GM12878 (cell line): ENCODE measurements around the gene CADM2. TPM values are rescaled to one million over a fixed set of nuclear protein-coding genes. Genes with fewer than 3 reads are reported as not detected.

Experiments used
- ATAC-seq: fragments of 200-7000 bp; cut with Tn5 transposase; 3 replicates; pipeline ENCODE4 v1.9.1; 2020; ENCODE audit warnings: mild to moderate bottlenecking, moderate library complexity
- BruUV-seq: library from RNA; stranded (reverse); fragments of 400-500 nt; replicated peaks from 2 replicates; lab custom pipeline; 2021; lab: Mats Ljungman, UMichigan
- CTCF ChIA-PET: fragments of 300-600 bp; sonication (Branson Sonifier 250); formaldehyde crosslinking; extraction: SDS; loops from one replicate; lab custom pipeline; 2021; ENCODE audit warnings: inconsistent platforms; lab: Yijun Ruan, JAX
- POLR2A ChIA-PET: fragments of 350-600 bp; formaldehyde crosslinking; extraction: SDS; loops from one replicate; lab custom pipeline; 2021; ENCODE audit warnings: inconsistent platforms; lab: Charles Lee
- RAD21 ChIA-PET: fragments of 300-600 bp; sonication (Branson Sonifier 250); formaldehyde crosslinking; loops from one replicate; lab custom pipeline; 2023; ENCODE audit warnings: antibody characterized with exemption; ENCODE audit not compliant: unreplicated experiment; lab: Charles Lee
- SMC1A ChIA-PET: fragments of 300-600 bp; sonication (Branson Sonifier 250); formaldehyde crosslinking; loops from one replicate; lab custom pipeline; 2023; ENCODE audit not compliant: unreplicated experiment, uncharacterized antibody; lab: Charles Lee
- DNase-seq: peaks from one replicate; pipeline ENCODE4 v3.0.0-alpha.2; 2011; ENCODE audit warnings: low read depth, low spot score
- FAIRE-seq: peaks from 3 replicates; lab custom pipeline; 2011; peaks lifted over from hg19 to GRCh38; lab: Jason Lieb, UNC
- H2AFZ ChIP-seq: 2 replicates; pipeline ENCODE4 v1.6.0; 2011; ENCODE audit warnings: low read depth, low read length, control low read depth; ENCODE audit not compliant: control insufficient read depth
- H3K27ac ChIP-seq: 2 replicates; pipeline ENCODE4 v1.5.1; 2011; ENCODE audit warnings: control low read depth; ENCODE audit not compliant: control insufficient read depth, insufficient read depth
- H3K27me3 ChIP-seq, 2 experiments: replicated peaks in 1 of 2; 2 replicates each; pipeline versions ENCODE4 v1.6.0 to v1.6.1; 2011; ENCODE audit warnings: low read length in 1 of 2; ENCODE audit not compliant: control insufficient read depth in 2 of 2, insufficient read depth in 2 of 2
- H3K36me3 ChIP-seq, 2 experiments: 2 replicates each; pipeline ENCODE4 v1.5.1; 2011; ENCODE audit warnings: low read length in 1 of 2; ENCODE audit not compliant: control insufficient read depth in 2 of 2, insufficient read depth in 2 of 2
- H3K4me1 ChIP-seq: 2 replicates; pipeline ENCODE4 v1.6.1; 2011; ENCODE audit warnings: mild to moderate bottlenecking, low read length, moderate library complexity, mixed read lengths; ENCODE audit not compliant: control insufficient read depth, insufficient read depth
- H3K4me2 ChIP-seq: 2 replicates; pipeline ENCODE4 v1.6.0; 2011; ENCODE audit warnings: control low read depth; ENCODE audit not compliant: control insufficient read depth, insufficient read depth
- H3K4me3 ChIP-seq: fragments of 200-600 bp; sonication (generic); 2 replicates; pipeline ENCODE4 v1.5.1; 2016
- H3K79me2 ChIP-seq: 2 replicates; pipeline ENCODE4 v1.6.0; 2011; ENCODE audit warnings: low read length; ENCODE audit not compliant: control insufficient read depth, insufficient read depth
- H3K9ac ChIP-seq: 2 replicates; pipeline ENCODE4 v1.8.0; 2011; ENCODE audit warnings: low read length, control low read depth, mixed read lengths; ENCODE audit not compliant: control insufficient read depth, insufficient read depth
- H3K9me3 ChIP-seq: replicated peaks from 3 replicates; pipeline ENCODE4 v1.5.1; 2011; ENCODE audit warnings: mild to moderate bottlenecking, low read length; ENCODE audit not compliant: control insufficient read depth, insufficient read depth
- H4K20me1 ChIP-seq: 2 replicates; pipeline ENCODE4 v1.6.0; 2011; ENCODE audit not compliant: control insufficient read depth, insufficient read depth
- ATF2 ChIP-seq: IDR thresholded peaks from 2 replicates; pipeline ENCODE4 v1.6.1; 2012; ENCODE audit warnings: low read length, inconsistent platforms
- KAT2A ChIP-seq: conservative IDR thresholded peaks from 2 replicates; pipeline ENCODE4 v1.6.1; 2011; ENCODE audit warnings: low read depth, low read length; ENCODE audit not compliant: control insufficient read depth
- MLLT1 ChIP-seq: fragments of 450-650 bp; IDR thresholded peaks from 2 replicates; pipeline ENCODE4 v1.6.1; 2016; ENCODE audit warnings: mild to moderate bottlenecking
- ZNF592 ChIP-seq: fragments of 450-650 bp; IDR thresholded peaks from 2 replicates; pipeline ENCODE4 v1.6.1; 2017; ENCODE audit warnings: mild to moderate bottlenecking, moderate library complexity
- WGBS: methylation state at CpG from one replicate; pipeline ENCODE4 v1.1.6; 2016; ENCODE audit warnings: low lambda C conversion rate; ENCODE audit not compliant: insufficient replicate concordance, insufficient coverage; ENCODE audit errors: missing lambda C conversion rate; 5-methylcytosine and 5-hydroxymethylcytosine counted together
- in situ Hi-C: fragments of 300-500 bp; cut with MboI; formaldehyde crosslinking; loops from 9 replicates; pipeline ENCODE4 v1.14.3; 2018; ENCODE audit warnings: mixed read lengths
- intact Hi-C: fragments of 100-400 bp; cut with micrococcal nuclease; formaldehyde crosslinking; loops from one replicate; pipeline ENCODE4 v1.14.2; 2022; ENCODE audit not compliant: unreplicated experiment
- polyA plus RNA-seq, 11 experiments: library from polyadenylated mRNA; depleted of rRNA in 4 of 11; unstranded in 6 of 11; stranded (reverse) in 5 of 11; fragments of >200 nt; fragmentation: Nextera tagmentation in 4 of 11; fragmentation: Illumina TruSeq in 1 of 11; extraction: Ambion mirVana in 4 of 11; extraction: Trizol in 1 of 11; gene quantifications; 1 replicate in 1 of 11; 2 replicates in 10 of 11; pipeline versions ENCODE4 v1.2.1 to v1.2.3, GENCODE V29; 2011 to 2016; ENCODE audit warnings: inconsistent platforms in 2 of 11, missing spikeins in 2 of 11, low read depth in 1 of 11
- total RNA-seq, 4 experiments: library from RNA; depleted of rRNA in 3 of 4; stranded (reverse); fragments of >200 nt in 3 of 4; fragmentation: Illumina TruSeq in 1 of 4; extraction: Trizol in 1 of 4; gene quantifications; 2 replicates each; pipeline versions ENCODE4 v1.2.1 to v1.2.3, GENCODE V29; 2013 to 2021

The CADM2 gene
- total and polyA plus RNA-seq, 10 of the 15 experiments (the other 5 are each of a cell fraction or from before 2014, with no cell fraction given), result 0.13 TPM; not detected in 9

DNA sequence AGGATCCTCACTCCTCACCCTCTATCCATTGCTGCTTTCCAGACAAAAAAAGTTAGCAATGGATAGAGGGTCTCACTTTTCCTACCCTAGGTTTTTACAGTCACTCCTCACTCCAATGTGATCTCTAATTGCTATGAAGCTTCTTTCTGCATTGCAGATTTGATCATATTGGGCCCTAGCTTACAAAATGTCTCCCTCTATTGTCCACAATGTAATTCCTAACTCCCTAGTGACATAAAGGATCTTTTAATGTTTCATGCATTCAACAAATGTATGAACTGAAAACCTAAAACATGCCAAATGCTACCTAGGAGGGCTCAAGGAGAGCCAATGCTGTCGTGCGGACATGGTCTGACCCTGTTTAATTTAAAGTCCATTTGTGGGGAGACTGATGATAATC, 234.8 kb downstream of the CADM2 start:
- FAIRE-seq (no peak), DNase-seq (no peak), ATAC-seq (no peak)
- Histone ChIP-seq H3K27me3 (no peaks in the 10 kb centered on the region), H3K36me3 (no peaks in the 10 kb centered on the region), H3K4me3 (no peak overlapping the region), H3K4me1 (no peaks in the 10 kb centered on the region), H3K9ac (no peak overlapping the region), H2AFZ (no peak overlapping the region), H3K4me2 (no peak overlapping the region), H3K9me3 (no peaks in the 10 kb centered on the region), H3K79me2 (no peaks in the 10 kb centered on the region), H3K27ac (no peak overlapping the region), H4K20me1 (no peaks in the 10 kb centered on the region)
- CTCF ChIA-PET, result no interaction called here
- SMC1A ChIA-PET, result no interaction called here
- intact Hi-C loops (no loop called here), in situ Hi-C loops (no loop called here)
- RAD21 ChIA-PET, result no interaction called here
- TF ChIP-seq MLLT1 (no peak), ZNF592 (no peak), ATF2 (no peak), KAT2A (no peak)
- BruUV-seq, result no TSS peak
- 58% methylated on average over 2 of the region's 2 CpGs for WGBS
- POLR2A ChIA-PET, result no interaction called here
